ENCODE measurements around the gene BCL10. TPM values are rescaled to one million over a fixed set of nuclear protein-coding genes. Genes with fewer than 3 reads are reported as not detected.
A peak's percentile ranks its signal among the peaks of the same experiment; 100 is the strongest.

The BCL10 gene
- total RNA-seq, 1 experiment from 2014 or later: 32.2 TPM

- no peak overlapping the region for H3K9ac ChIP-seq (ENCODE audit: low read length)
- H3K27ac ChIP-seq (ENCODE audit: low read length): no peak overlapping the region
- H4K20me1 ChIP-seq (ENCODE audit: insufficient read depth, low read depth, low read length): no peaks in the 10 kb centered on the region
- H3K79me2 ChIP-seq (ENCODE audit: low read length): no peaks in the 10 kb centered on the region
- H3K4me1 ChIP-seq (ENCODE audit: low read length): no peaks in the 10 kb centered on the region
- no peaks in the 10 kb centered on the region for H3K27me3 ChIP-seq (ENCODE audit: low read length)
- no peak overlapping the region for H3K4me3 ChIP-seq (ENCODE audit: low read length)
- no peak overlapping the region for H3K4me2 ChIP-seq (ENCODE audit: low read depth, low read length, poor library complexity, severe bottlenecking)
- H3K9me2 ChIP-seq (replicated peaks; ENCODE audit: insufficient read depth, low read length): no peaks in the 10 kb centered on the region
- no peak overlapping the region for H2AFZ ChIP-seq (ENCODE audit: low read length)
- no peaks in the 10 kb centered on the region for H3K9me3 ChIP-seq (ENCODE audit: low read length)
- DNase-seq: no peak
- H3K36me3 ChIP-seq (ENCODE audit: insufficient read depth, low read length): no peaks in the 10 kb centered on the region
These were observed 41.8 kb upstream of the BCL10 start for GRCh38 chr1:85318217-85318616.

GRCh38 chr1:85317560-85317959 lies 41.1 kb upstream of the BCL10 start:
- Histone ChIP-seq H2AFZ (ENCODE audit: low read length) (no peak overlapping the region), H3K9me2 (replicated peaks; ENCODE audit: insufficient read depth, low read length) (no peaks in the 10 kb centered on the region), H3K4me3 (ENCODE audit: low read length) (no peak overlapping the region), H3K4me1 (ENCODE audit: low read length) (no peaks in the 10 kb centered on the region), H3K27me3 (ENCODE audit: low read length) (no peaks in the 10 kb centered on the region), H4K20me1 (ENCODE audit: insufficient read depth, low read depth, low read length) (no peaks in the 10 kb centered on the region), H3K27ac (ENCODE audit: low read length) (no peak overlapping the region), H3K36me3 (ENCODE audit: insufficient read depth, low read length) (no peaks in the 10 kb centered on the region), H3K79me2 (ENCODE audit: low read length) (no peaks in the 10 kb centered on the region), H3K4me2 (ENCODE audit: low read depth, low read length, poor library complexity, severe bottlenecking) (no peak overlapping the region), H3K9ac (ENCODE audit: low read length) (no peak overlapping the region), H3K9me3 (ENCODE audit: low read length) (no peaks in the 10 kb centered on the region)
- no peak for DNase-seq

GRCh38 chr1:85316321-85316720 lies 39.9 kb upstream of the BCL10 start:
- Histone ChIP-seq H4K20me1 (ENCODE audit: insufficient read depth, low read depth, low read length) (no peaks in the 10 kb centered on the region), H3K27me3 (ENCODE audit: low read length) (0 out of 2 replicates have a peak, but pooled peaks cover 2% of the 10 kb centered on the region), H3K4me2 (ENCODE audit: low read depth, low read length, poor library complexity, severe bottlenecking) (no peak overlapping the region), H3K27ac (ENCODE audit: low read length) (no peak overlapping the region), H3K9me2 (replicated peaks; ENCODE audit: insufficient read depth, low read length) (no peaks in the 10 kb centered on the region), H2AFZ (ENCODE audit: low read length) (no peak overlapping the region), H3K79me2 (ENCODE audit: low read length) (no peaks in the 10 kb centered on the region), H3K9me3 (ENCODE audit: low read length) (no peaks in the 10 kb centered on the region), H3K9ac (ENCODE audit: low read length) (no peak overlapping the region), H3K4me3 (ENCODE audit: low read length) (no peak overlapping the region), H3K36me3 (ENCODE audit: insufficient read depth, low read length) (no peaks in the 10 kb centered on the region), H3K4me1 (ENCODE audit: low read length) (peaks cover 4% of the 10 kb centered on the region; the same call in 1 of the 2 replicates)
- no peak for DNase-seq

- no peak overlapping the region for H3K4me3 ChIP-seq (ENCODE audit: low read length)
- no peaks in the 10 kb centered on the region for H3K36me3 ChIP-seq (ENCODE audit: insufficient read depth, low read length)
- no peak overlapping the region for H3K27ac ChIP-seq (ENCODE audit: low read length)
- H3K9me2 ChIP-seq (replicated peaks; ENCODE audit: insufficient read depth, low read length): no peaks in the 10 kb centered on the region
- H3K9ac ChIP-seq (ENCODE audit: low read length): no peak overlapping the region
- H3K27me3 ChIP-seq (ENCODE audit: low read length): 0 out of 2 replicates have a peak, but pooled peaks cover 2% of the 10 kb centered on the region
- H3K4me2 ChIP-seq (ENCODE audit: low read depth, low read length, poor library complexity, severe bottlenecking): no peak overlapping the region
- H3K4me1 ChIP-seq (ENCODE audit: low read length): peaks cover 4% of the 10 kb centered on the region; the same call in 1 of the 2 replicates
- no peak overlapping the region for H2AFZ ChIP-seq (ENCODE audit: low read length)
- no peaks in the 10 kb centered on the region for H3K79me2 ChIP-seq (ENCODE audit: low read length)
- H4K20me1 ChIP-seq (ENCODE audit: insufficient read depth, low read depth, low read length): no peaks in the 10 kb centered on the region
- H3K9me3 ChIP-seq (ENCODE audit: low read length): no peaks in the 10 kb centered on the region
- no peak for DNase-seq
These were observed 39.4 kb upstream of the BCL10 start for GRCh38 chr1:85315789-85316188.

- no peaks in the 10 kb centered on the region for H3K36me3 ChIP-seq (ENCODE audit: insufficient read depth, low read length)
- H2AFZ ChIP-seq (ENCODE audit: low read length): no peak overlapping the region
- H3K9me3 ChIP-seq (ENCODE audit: low read length): no peaks in the 10 kb centered on the region
- H3K4me1 ChIP-seq (ENCODE audit: low read length): peaks cover 4% of the 10 kb centered on the region; the same call in 1 of the 2 replicates
- no peak overlapping the region for H3K4me2 ChIP-seq (ENCODE audit: low read depth, low read length, poor library complexity, severe bottlenecking)
- no peak overlapping the region for H3K9ac ChIP-seq (ENCODE audit: low read length)
- no peak for DNase-seq
- no peaks in the 10 kb centered on the region for H4K20me1 ChIP-seq (ENCODE audit: insufficient read depth, low read depth, low read length)
- H3K27me3 ChIP-seq (ENCODE audit: low read length): 0 out of 2 replicates have a peak, but pooled peaks cover 2% of the 10 kb centered on the region
- no peak overlapping the region for H3K27ac ChIP-seq (ENCODE audit: low read length)
- no peaks in the 10 kb centered on the region for H3K9me2 ChIP-seq (replicated peaks; ENCODE audit: insufficient read depth, low read length)
- no peak overlapping the region for H3K4me3 ChIP-seq (ENCODE audit: low read length)
- H3K79me2 ChIP-seq (ENCODE audit: low read length): no peaks in the 10 kb centered on the region
These were observed 38.3 kb upstream of the BCL10 start for GRCh38 chr1:85314726-85315125.

- no peak overlapping the region for H3K4me3 ChIP-seq (ENCODE audit: low read length)
- H2AFZ ChIP-seq (ENCODE audit: low read length): no peak overlapping the region
- no peaks in the 10 kb centered on the region for H3K9me3 ChIP-seq (ENCODE audit: low read length)
- H3K4me1 ChIP-seq (ENCODE audit: low read length): peaks cover 4% of the 10 kb centered on the region; the same call in 1 of the 2 replicates
- H3K27me3 ChIP-seq (ENCODE audit: low read length): 0 out of 2 replicates have a peak, but pooled peaks cover 2% of the 10 kb centered on the region
- no peaks in the 10 kb centered on the region for H3K79me2 ChIP-seq (ENCODE audit: low read length)
- H3K27ac ChIP-seq (ENCODE audit: low read length): no peak overlapping the region
- DNase-seq: no peak
- no peak overlapping the region for H3K4me2 ChIP-seq (ENCODE audit: low read depth, low read length, poor library complexity, severe bottlenecking)
- H4K20me1 ChIP-seq (ENCODE audit: insufficient read depth, low read depth, low read length): no peaks in the 10 kb centered on the region
- no peak overlapping the region for H3K9ac ChIP-seq (ENCODE audit: low read length)
- H3K36me3 ChIP-seq (ENCODE audit: insufficient read depth, low read length): no peaks in the 10 kb centered on the region
- H3K9me2 ChIP-seq (replicated peaks; ENCODE audit: insufficient read depth, low read length): no peaks in the 10 kb centered on the region
These were observed 37.7 kb upstream of the BCL10 start for GRCh38 chr1:85313888-85314696.

GRCh38 chr1:85311818-85312217 lies 35.4 kb upstream of the BCL10 start:
- Histone ChIP-seq H3K4me1 (ENCODE audit: low read length) (peaks cover 9% of the 10 kb centered on the region), H3K9me2 (replicated peaks; ENCODE audit: insufficient read depth, low read length) (no peaks in the 10 kb centered on the region), H3K4me3 (ENCODE audit: low read length) (no peak overlapping the region), H3K36me3 (ENCODE audit: insufficient read depth, low read length) (no peaks in the 10 kb centered on the region), H3K9me3 (ENCODE audit: low read length) (no peaks in the 10 kb centered on the region), H4K20me1 (ENCODE audit: insufficient read depth, low read depth, low read length) (no peaks in the 10 kb centered on the region), H2AFZ (ENCODE audit: low read length) (no peak overlapping the region), H3K79me2 (ENCODE audit: low read length) (no peaks in the 10 kb centered on the region), H3K27me3 (ENCODE audit: low read length) (0 out of 2 replicates have a peak, but pooled peaks cover 2% of the 10 kb centered on the region), H3K9ac (ENCODE audit: low read length) (no peak overlapping the region), H3K27ac (ENCODE audit: low read length) (no peak overlapping the region), H3K4me2 (ENCODE audit: low read depth, low read length, poor library complexity, severe bottlenecking) (no peak overlapping the region)
- DNase-seq: no peak

- Histone ChIP-seq H3K4me1 (ENCODE audit: low read length) (peaks cover 9% of the 10 kb centered on the region), H3K4me3 (ENCODE audit: low read length) (no peak overlapping the region), H3K9me3 (ENCODE audit: low read length) (no peaks in the 10 kb centered on the region), H3K27ac (ENCODE audit: low read length) (no peak overlapping the region), H3K9ac (ENCODE audit: low read length) (no peak overlapping the region), H3K9me2 (replicated peaks; ENCODE audit: insufficient read depth, low read length) (no peaks in the 10 kb centered on the region), H2AFZ (ENCODE audit: low read length) (no peak overlapping the region), H3K27me3 (ENCODE audit: low read length) (0 out of 2 replicates have a peak, but pooled peaks cover 2% of the 10 kb centered on the region), H3K36me3 (ENCODE audit: insufficient read depth, low read length) (no peaks in the 10 kb centered on the region), H3K79me2 (ENCODE audit: low read length) (no peaks in the 10 kb centered on the region), H3K4me2 (ENCODE audit: low read depth, low read length, poor library complexity, severe bottlenecking) (peak overlapping the region; percentile 57), H4K20me1 (ENCODE audit: insufficient read depth, low read depth, low read length) (no peaks in the 10 kb centered on the region)
- DNase-seq: no peak
These were observed 32.5 kb upstream of the BCL10 start for GRCh38 chr1:85308833-85309350.

Measured in Karpas-422 (cell line).